IMR-90 (cell line): Measurements from ENCODE around the gene SYT10. TPM values are rescaled to one million over a fixed set of nuclear protein-coding genes. Genes with fewer than 3 reads are reported as not detected.

ENCODE experiments used
- ATAC-seq: fragments of 200-7000 bp; cut with Tn5 transposase; 2 replicates; pipeline ENCODE4 v1.9.1; 2020; ENCODE audit warnings: low read depth, mild to moderate bottlenecking, moderate library complexity
- BruUV-seq: library from RNA; stranded (reverse); fragments of 400-500 nt; replicated peaks from 2 replicates; lab custom pipeline; 2021; lab: Mats Ljungman, UMichigan
- CTCF ChIA-PET: fragments of 300-600 bp; formaldehyde crosslinking; extraction: SDS; loops from one replicate; lab custom pipeline; 2021; ENCODE audit warnings: antibody characterized with exemption; lab: Yijun Ruan, JAX
- POLR2A ChIA-PET: fragments of 300-600 bp; sonication (Branson Sonifier 250); formaldehyde crosslinking; loops from one replicate; lab custom pipeline; 2022; ENCODE audit warnings: antibody characterized with exemption; ENCODE audit not compliant: unreplicated experiment; lab: Charles Lee
- DNase-seq: peaks from one replicate; pipeline ENCODE4 v3.0.0; 2013
- H2AFZ ChIP-seq: replicated peaks from 2 replicates; pipeline ENCODE3; 2013; ENCODE audit warnings: low read length, mild to moderate bottlenecking; ENCODE audit not compliant: poor library complexity
- H2AK5ac ChIP-seq: 2 replicates; pipeline ENCODE4 v1.6.1; 2013; ENCODE audit warnings: low read depth, low read length, inconsistent platforms
- H2AK9ac ChIP-seq: replicated peaks from 2 replicates; pipeline ENCODE3; 2013; ENCODE audit warnings: mild to moderate bottlenecking, low read depth, low read length, moderate library complexity; ENCODE audit not compliant: poor library complexity
- H2BK120ac ChIP-seq: 2 replicates; pipeline ENCODE4 v1.6.1; 2013; ENCODE audit warnings: low read depth, low read length, inconsistent platforms
- H2BK15ac ChIP-seq: 3 replicates; pipeline ENCODE4 v1.6.1; 2013; ENCODE audit warnings: low read depth, low read length, inconsistent platforms
- H2BK20ac ChIP-seq: 2 replicates; pipeline ENCODE4 v1.6.1; 2013; ENCODE audit warnings: low read depth, mild to moderate bottlenecking, inconsistent platforms, low read length, moderate library complexity
- H2BK5ac ChIP-seq: 2 replicates; pipeline ENCODE4 v1.6.1; 2013; ENCODE audit warnings: mild to moderate bottlenecking, low read depth, low read length, inconsistent platforms; ENCODE audit not compliant: poor library complexity, severe bottlenecking
- H3K14ac ChIP-seq: replicated peaks from 2 replicates; pipeline ENCODE4 v1.6.1; 2013; ENCODE audit warnings: low read depth, low read length, inconsistent platforms
- H3K18ac ChIP-seq: 2 replicates; pipeline ENCODE4 v1.6.1; 2013; ENCODE audit warnings: low read depth, low read length, control low read depth
- H3K23ac ChIP-seq: 2 replicates; pipeline ENCODE4 v1.6.1; 2013; ENCODE audit warnings: low read depth, low read length, inconsistent platforms
- H3K27ac ChIP-seq: 2 replicates; pipeline ENCODE4 v1.5.1; 2013; ENCODE audit warnings: mild to moderate bottlenecking, control low read depth, low read length; ENCODE audit not compliant: insufficient read depth
- H3K27me3 ChIP-seq: 2 replicates; pipeline ENCODE4 v1.6.1; 2013; ENCODE audit warnings: low read length; ENCODE audit not compliant: control insufficient read depth, insufficient read depth
- H3K36me3 ChIP-seq: 2 replicates; pipeline ENCODE4 v1.6.1; 2013; ENCODE audit warnings: low read length, mixed read lengths; ENCODE audit not compliant: control insufficient read depth, insufficient read depth
- H3K4ac ChIP-seq: 2 replicates; pipeline ENCODE4 v1.6.1; 2013; ENCODE audit warnings: low read depth, low read length, inconsistent platforms
- H3K4me1 ChIP-seq: 2 replicates; pipeline ENCODE4 v1.6.1; 2013; ENCODE audit warnings: low read length, mixed read lengths; ENCODE audit not compliant: control insufficient read depth, insufficient read depth
- H3K4me2 ChIP-seq: 2 replicates; pipeline ENCODE4 v1.6.1; 2013; ENCODE audit warnings: low read depth, mild to moderate bottlenecking, control low read depth, low read length, moderate library complexity
- H3K4me3 ChIP-seq: 2 replicates; pipeline ENCODE4 v1.5.1; 2013; ENCODE audit warnings: low read depth, mild to moderate bottlenecking, control low read depth, low read length, moderate library complexity; ENCODE audit not compliant: insufficient read depth
- H3K56ac ChIP-seq: 2 replicates; pipeline ENCODE4 v1.6.1; 2013; ENCODE audit warnings: low read length, inconsistent platforms; ENCODE audit not compliant: insufficient read depth; ENCODE audit errors: extremely low read depth
- H3K79me1 ChIP-seq, 2 experiments: 2 replicates each; pipeline ENCODE4 v1.6.1; 2013; ENCODE audit warnings: low read length in 2 of 2, inconsistent platforms in 1 of 2, low read depth in 1 of 2
- H3K9ac ChIP-seq: 2 replicates; pipeline ENCODE4 v1.6.1; 2013; ENCODE audit warnings: low read depth, low read length, control low read depth
- H3K9me1 ChIP-seq: 2 replicates; pipeline ENCODE4 v1.6.1; 2013; ENCODE audit warnings: low read length, inconsistent platforms; ENCODE audit not compliant: insufficient read depth
- H3K9me3 ChIP-seq: 2 replicates; pipeline ENCODE4 v1.6.1; 2013; ENCODE audit warnings: low read length; ENCODE audit not compliant: control insufficient read depth, insufficient read depth
- H4K20me1 ChIP-seq: 2 replicates; pipeline ENCODE4 v1.6.1; 2013; ENCODE audit warnings: low read length, inconsistent platforms; ENCODE audit not compliant: insufficient read depth
- H4K5ac ChIP-seq: 2 replicates; pipeline ENCODE4 v1.6.1; 2013; ENCODE audit warnings: mild to moderate bottlenecking, low read depth, low read length, control low read depth
- H4K8ac ChIP-seq, 2 experiments: 2 replicates each; pipeline ENCODE4 v1.6.1; 2013; ENCODE audit warnings: low read depth in 2 of 2, low read length in 2 of 2, control low read depth in 1 of 2, inconsistent platforms in 1 of 2
- H4K91ac ChIP-seq: 2 replicates; pipeline ENCODE4 v1.6.1; 2013; ENCODE audit warnings: low read depth, low read length, inconsistent platforms; ENCODE audit not compliant: insufficient read depth
- BHLHE40 ChIP-seq: fragments of 150-350 bp; IDR thresholded peaks from 2 replicates; pipeline ENCODE4 v1.6.1; 2016; ENCODE audit warnings: mild to moderate bottlenecking, low read depth, low read length
- FOS ChIP-seq: fragments of 150-350 bp; IDR thresholded peaks from 2 replicates; pipeline ENCODE4 v1.6.1; 2016; ENCODE audit warnings: low read depth, low read length
- MAFK ChIP-seq: IDR thresholded peaks from 2 replicates; pipeline ENCODE4 v1.6.1; 2012; ENCODE audit warnings: low read depth, low read length, improper control_type of control experiment
- MXI1 ChIP-seq: IDR thresholded peaks from 2 replicates; pipeline ENCODE4 v1.6.1; 2012; ENCODE audit warnings: low read depth, mild to moderate bottlenecking, low read length, moderate library complexity, borderline replicate concordance
- NFE2L2 ChIP-seq: fragments of 150-350 bp; IDR thresholded peaks from 2 replicates; pipeline ENCODE4 v1.6.1; 2016; ENCODE audit warnings: low read depth, mild to moderate bottlenecking, low read length
- RAD21 ChIP-seq: IDR thresholded peaks from 2 replicates; pipeline ENCODE4 v1.6.1; 2012; ENCODE audit warnings: low read length, improper control_type of control experiment
- RCOR1 ChIP-seq: IDR thresholded peaks from 2 replicates; pipeline ENCODE4 v1.6.1; 2012; ENCODE audit warnings: mild to moderate bottlenecking, low read length, improper control_type of control experiment; ENCODE audit not compliant: insufficient replicate concordance
- RFX5 ChIP-seq: IDR thresholded peaks from 2 replicates; pipeline ENCODE4 v1.8.0; 2012; ENCODE audit warnings: low read depth, mild to moderate bottlenecking, low read length, moderate library complexity
- whole genome bisulfite sequencing, 2 experiments: methylation state at CpG; one replicate each; pipeline versions ENCODE4 v1.1.5 to v1.1.7; 2013; ENCODE audit warnings: missing lambda C conversion rate in 2 of 2; ENCODE audit not compliant: insufficient read length in 1 of 2; ENCODE audit errors: extremely low coverage in 2 of 2; 5-methylcytosine and 5-hydroxymethylcytosine counted together
- dilution Hi-C: fragments of 300-500 bp; cut with HindIII; formaldehyde crosslinking; loops from one replicate; pipeline ENCODE4 v1.14.3; 2018; ENCODE audit warnings: low sequenced_read_pairs; ENCODE audit not compliant: unreplicated experiment
- in situ Hi-C: fragments of 300-500 bp; cut with MboI; formaldehyde crosslinking; loops from 3 replicates; pipeline ENCODE4 v1.14.3; 2019; ENCODE audit warnings: low sequenced_read_pairs, inconsistent platforms, mixed read lengths
- intact Hi-C: fragments of 100-400 bp; cut with micrococcal nuclease; formaldehyde crosslinking; loops from 2 replicates; pipeline ENCODE4 v1.10.0; 2022
- polyA plus RNA-seq, 3 experiments: library from polyadenylated mRNA; depleted of rRNA; stranded (reverse); fragments of >200 nt; gene quantifications; 2 replicates each; pipeline ENCODE4 v1.2.3, GENCODE V29; 2012; ENCODE audit warnings: low replicate concordance in 1 of 3
- total RNA-seq: library from RNA; depleted of rRNA; stranded (reverse); fragments of >200 nt; gene quantifications from 2 replicates; pipeline ENCODE4 v1.2.3, GENCODE V29; 2012
- TF ChIP-seq, protein P1 (sequence below): conservative IDR thresholded peaks from 2 replicates; pipeline ENCODE4 v1.5.1; 2012; ENCODE audit warnings: mild to moderate bottlenecking, low read depth, low read length, improper control_type of control experiment

SYT10 gene
- total and polyA plus RNA-seq, 2 of the 4 experiments (the other 2 are of a cell fraction), result not detected

DNA sequence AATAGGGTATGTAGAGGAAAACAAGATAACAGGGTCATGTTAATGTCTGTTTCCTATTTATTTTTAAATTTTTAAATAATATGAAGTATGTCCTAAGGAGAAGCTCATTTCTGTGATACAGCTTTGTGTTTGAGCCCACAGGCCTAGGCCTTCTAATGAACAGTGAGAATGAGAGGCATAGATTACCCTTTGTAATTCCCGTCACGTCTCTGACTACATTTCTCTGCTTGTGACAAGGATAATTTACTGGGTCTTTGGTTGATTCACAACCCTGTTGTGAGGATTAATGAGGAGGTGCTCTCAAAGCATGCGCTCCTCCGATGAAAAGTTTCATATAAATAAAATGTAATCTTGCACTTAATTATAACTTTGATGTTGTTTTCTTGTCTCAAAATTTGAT, 56.1 kb downstream of the SYT10 start:
- Histone ChIP-seq H4K91ac (no peak overlapping the region), H3K4me3 (no peak overlapping the region), H3K4me2 (no peak overlapping the region), H2AFZ (no peak overlapping the region), H3K14ac (no peak overlapping the region), H2BK20ac (no peak overlapping the region), H3K9me1 (no peaks in the 10 kb centered on the region), H3K18ac (no peak overlapping the region), H3K9ac (no peak overlapping the region), H3K4me1 (no peaks in the 10 kb centered on the region), H2BK15ac (no peak overlapping the region), H2AK5ac (no peak overlapping the region), H2AK9ac (no peak overlapping the region), H3K23ac (no peak overlapping the region), H2BK5ac (no peak overlapping the region), H3K27me3 (no peaks in the 10 kb centered on the region), H3K79me1 (no peaks in the 10 kb centered on the region), H4K5ac (no peak overlapping the region), H3K56ac (no peak overlapping the region), H4K20me1 (no peaks in the 10 kb centered on the region), H3K36me3 (no peaks in the 10 kb centered on the region), H4K8ac (no peak overlapping the region), H3K27ac (no peak overlapping the region), H2BK120ac (no peak overlapping the region), H3K9me3 (peaks cover 2% of the 10 kb centered on the region), H3K4ac (no peak overlapping the region)
- TF ChIP-seq MAFK (no peak), RAD21 (no peak), RFX5 (no peak), BHLHE40 (no peak), MXI1 (no peak), FOS (no peak), RCOR1 (no peak), NFE2L2 (no peak)
- TF ChIP-seq, protein P1, sequence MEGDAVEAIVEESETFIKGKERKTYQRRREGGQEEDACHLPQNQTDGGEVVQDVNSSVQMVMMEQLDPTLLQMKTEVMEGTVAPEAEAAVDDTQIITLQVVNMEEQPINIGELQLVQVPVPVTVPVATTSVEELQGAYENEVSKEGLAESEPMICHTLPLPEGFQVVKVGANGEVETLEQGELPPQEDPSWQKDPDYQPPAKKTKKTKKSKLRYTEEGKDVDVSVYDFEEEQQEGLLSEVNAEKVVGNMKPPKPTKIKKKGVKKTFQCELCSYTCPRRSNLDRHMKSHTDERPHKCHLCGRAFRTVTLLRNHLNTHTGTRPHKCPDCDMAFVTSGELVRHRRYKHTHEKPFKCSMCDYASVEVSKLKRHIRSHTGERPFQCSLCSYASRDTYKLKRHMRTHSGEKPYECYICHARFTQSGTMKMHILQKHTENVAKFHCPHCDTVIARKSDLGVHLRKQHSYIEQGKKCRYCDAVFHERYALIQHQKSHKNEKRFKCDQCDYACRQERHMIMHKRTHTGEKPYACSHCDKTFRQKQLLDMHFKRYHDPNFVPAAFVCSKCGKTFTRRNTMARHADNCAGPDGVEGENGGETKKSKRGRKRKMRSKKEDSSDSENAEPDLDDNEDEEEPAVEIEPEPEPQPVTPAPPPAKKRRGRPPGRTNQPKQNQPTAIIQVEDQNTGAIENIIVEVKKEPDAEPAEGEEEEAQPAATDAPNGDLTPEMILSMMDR, result no peak
- WGBS, 2 experiments, result no CpG with 5 or more reads among the region's 4 CpGs
- ChIA-PET CTCF (interaction anchor here (0.7 kb wide), 1 partner anchor 226 kb away, joined by 3 read pairs; no protein-coding TSS in a partner anchor), POLR2A (no interaction called here)
- no peak for ATAC-seq
- intact Hi-C loops, result no loop called here
- dilution Hi-C loops, result no loop called here
- in situ Hi-C loops, result no loop called here
- DNase-seq, result no peak
- BruUV-seq, result no TSS peak
